ENCODE data around the gene RHOT2. TPM values are rescaled to one million over a fixed set of nuclear protein-coding genes. Genes with fewer than 3 reads are reported as not detected.

Gene RHOT2
- total RNA-seq, 1 experiment from 2014 or later: 210 TPM

DNA sequence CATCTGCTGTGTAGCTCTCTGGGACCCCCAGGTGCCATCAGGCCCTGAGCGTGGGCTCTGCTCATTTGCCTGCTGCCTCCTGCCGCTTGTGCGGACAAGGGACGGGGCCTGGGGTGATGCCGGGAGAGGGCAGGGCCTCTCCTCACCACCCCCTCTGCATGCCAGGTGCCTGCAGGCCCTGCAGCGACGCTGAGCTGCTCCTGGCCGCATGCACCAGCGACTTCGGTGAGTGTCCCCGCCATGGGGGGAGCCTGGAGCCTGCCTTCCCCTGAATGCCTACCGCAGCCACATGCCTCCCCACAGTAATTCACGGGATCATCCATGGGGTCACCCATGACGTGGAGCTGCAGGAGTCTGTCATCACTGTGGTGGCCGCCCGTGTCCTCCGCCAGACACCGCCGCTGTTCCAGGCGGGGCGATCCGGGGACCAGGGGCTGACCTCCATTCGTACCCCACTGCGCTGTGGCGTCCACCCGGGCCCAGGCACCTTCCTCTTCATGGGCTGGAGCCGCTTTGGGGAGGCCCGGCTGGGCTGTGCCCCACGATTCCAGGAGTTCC, 48.9 kb downstream of the RHOT2 start:
- Mint-ChIP-seq H3K9me3 (no peaks in the 10 kb centered on the region; a peak in 1 of 5 replicates), H3K36me3 (ENCODE audit: insufficient read depth in 1 of 3, low read depth in 3 of 3) (no peaks in the 10 kb centered on the region), H3K4me1 (peaks cover 17 to 31% of the 10 kb centered on the region in 2 experiments), H3K27me3 (ENCODE audit: low read depth) (peaks cover 48% of the 10 kb centered on the region), H3K27ac (no peak overlapping the region), H3K4me3 (peak overlapping the region in 1 of 2 experiments; percentile 78; a peak in 1 of 5 replicates)
- no peaks in the 10 kb centered on the region; the same call in 1 of the 2 replicates for H3K27me3 ChIP-seq (ENCODE audit: insufficient read depth, low read length)
- no peaks in the 10 kb centered on the region for H4K20me1 ChIP-seq (ENCODE audit: control insufficient read depth, insufficient read depth, insufficient read length)
- no CpG with 5 or more reads among the region's 29 CpGs for WGBS (ENCODE audit: extremely low coverage, insufficient read length, low lambda C conversion rate)
- no peak overlapping the region for H3K4me2 ChIP-seq (ENCODE audit: insufficient read depth, insufficient read length, low read length)
- H3K27ac ChIP-seq (ENCODE audit: insufficient read length, low read depth, low read length): no peak overlapping the region
- peaks cover 10% of the 10 kb centered on the region for H3K23me2 ChIP-seq (ENCODE audit: insufficient read length, low read depth, low read length, poor library complexity, severe bottlenecking)
- no peak overlapping the region for H3K14ac ChIP-seq (ENCODE audit: insufficient read depth, low read length)
- no peak overlapping the region for H4K5ac ChIP-seq (ENCODE audit: insufficient read length, low read depth, low read length)
- H2BK20ac ChIP-seq (ENCODE audit: low read depth, low read length, poor library complexity, severe bottlenecking): no peak overlapping the region
- no peak overlapping the region for H3K18ac ChIP-seq (ENCODE audit: insufficient read length, low read depth, low read length)
- H3T11ph ChIP-seq (ENCODE audit: low read length): no peak overlapping the region
- no peak for DNase-seq
- no peak overlapping the region for H2BK5ac ChIP-seq (ENCODE audit: insufficient read length, low read length)
- H2BK15ac ChIP-seq (ENCODE audit: low read depth, low read length): no peak overlapping the region
- no peak overlapping the region for H3K23ac ChIP-seq (ENCODE audit: insufficient read length, low read depth, low read length)
- no peak overlapping the region for H2AFZ ChIP-seq (ENCODE audit: low read length)
- H3K79me1 ChIP-seq (ENCODE audit: insufficient read depth, low read depth, low read length, poor library complexity, severe bottlenecking): no peaks in the 10 kb centered on the region
- no peak overlapping the region for H2AK5ac ChIP-seq (ENCODE audit: insufficient read length, low read length)
- H2BK12ac ChIP-seq (ENCODE audit: insufficient read length, low read depth, low read length): no peak overlapping the region
- no peak overlapping the region for H4K8ac ChIP-seq (replicated peaks; ENCODE audit: insufficient read length, low read depth, low read length)
- H3K4me1 ChIP-seq (ENCODE audit: insufficient read depth, low read length): no peaks in the 10 kb centered on the region
- H4K91ac ChIP-seq (ENCODE audit: insufficient read length, low read depth, low read length): no peak overlapping the region
- no peak overlapping the region for H3K9ac ChIP-seq (ENCODE audit: extremely low read depth, insufficient read length, low read length)
- no peaks in the 10 kb centered on the region for H3K9me3 ChIP-seq (ENCODE audit: control insufficient read depth, low read depth, low read length)
- no peak overlapping the region for H2BK120ac ChIP-seq (ENCODE audit: low read depth, low read length, poor library complexity, severe bottlenecking)
- H3K56ac ChIP-seq (ENCODE audit: insufficient read length, low read depth, low read length): no peak overlapping the region
- H3K4ac ChIP-seq (ENCODE audit: low read depth, low read length): no peak overlapping the region
- no peaks in the 10 kb centered on the region for H3K79me2 ChIP-seq (ENCODE audit: insufficient read depth, low read length)
- TF ChIP-seq, protein P1, sequence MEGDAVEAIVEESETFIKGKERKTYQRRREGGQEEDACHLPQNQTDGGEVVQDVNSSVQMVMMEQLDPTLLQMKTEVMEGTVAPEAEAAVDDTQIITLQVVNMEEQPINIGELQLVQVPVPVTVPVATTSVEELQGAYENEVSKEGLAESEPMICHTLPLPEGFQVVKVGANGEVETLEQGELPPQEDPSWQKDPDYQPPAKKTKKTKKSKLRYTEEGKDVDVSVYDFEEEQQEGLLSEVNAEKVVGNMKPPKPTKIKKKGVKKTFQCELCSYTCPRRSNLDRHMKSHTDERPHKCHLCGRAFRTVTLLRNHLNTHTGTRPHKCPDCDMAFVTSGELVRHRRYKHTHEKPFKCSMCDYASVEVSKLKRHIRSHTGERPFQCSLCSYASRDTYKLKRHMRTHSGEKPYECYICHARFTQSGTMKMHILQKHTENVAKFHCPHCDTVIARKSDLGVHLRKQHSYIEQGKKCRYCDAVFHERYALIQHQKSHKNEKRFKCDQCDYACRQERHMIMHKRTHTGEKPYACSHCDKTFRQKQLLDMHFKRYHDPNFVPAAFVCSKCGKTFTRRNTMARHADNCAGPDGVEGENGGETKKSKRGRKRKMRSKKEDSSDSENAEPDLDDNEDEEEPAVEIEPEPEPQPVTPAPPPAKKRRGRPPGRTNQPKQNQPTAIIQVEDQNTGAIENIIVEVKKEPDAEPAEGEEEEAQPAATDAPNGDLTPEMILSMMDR (conservative IDR thresholded peaks at IDR 0.05): no peak

Measured in H9 (cell line).